Neural crest cell (in vitro differentiated cells): ENCODE data around the gene NMUR1. TPM values are rescaled to one million over a fixed set of nuclear protein-coding genes. Genes with fewer than 3 reads are reported as not detected.

ENCODE experiments used
- DNase-seq: peaks from one replicate; pipeline ENCODE4 v3.0.0; 2021; ENCODE audit warnings: low read depth, mixed read lengths, low spot score
- H3K27ac Mint-ChIP-seq: one replicate; pipeline ENCODE4 v1.8.0; 2021; ENCODE audit warnings: mild to moderate bottlenecking, mixed read lengths; ENCODE audit not compliant: unreplicated experiment
- H3K27me3 Mint-ChIP-seq: 2 replicates; pipeline ENCODE4 v1.8.0; 2021; ENCODE audit warnings: low read depth, mild to moderate bottlenecking, mixed read lengths
- H3K36me3 Mint-ChIP-seq: 2 replicates; pipeline ENCODE4 v1.8.0; 2021; ENCODE audit warnings: low read depth, mild to moderate bottlenecking, mixed read lengths
- H3K4me1 Mint-ChIP-seq: 2 replicates; pipeline ENCODE4 v1.8.0; 2021; ENCODE audit warnings: mixed read lengths
- H3K4me3 Mint-ChIP-seq: one replicate; pipeline ENCODE4 v1.8.0; 2021; ENCODE audit warnings: mild to moderate bottlenecking, mixed read lengths
- H3K9me3 Mint-ChIP-seq: 2 replicates; pipeline ENCODE4 v1.8.0; 2021; ENCODE audit warnings: mixed read lengths
- CTCF ChIP-seq: fragments of 200-600 bp; sonication (generic); conservative IDR thresholded peaks from 2 replicates; pipeline ENCODE4 v1.5.0; 2021; ENCODE audit warnings: antibody characterized with exemption, mild to moderate bottlenecking
- total RNA-seq: library from RNA; stranded (reverse); gene quantifications from 2 replicates; pipeline ENCODE4 v1.2.1, GENCODE V29; 2021

The NMUR1 gene
- total RNA-seq, 1 donor from 2014 or later: not detected

GRCh38 chr2:231514951-231515297, 15.3 kb downstream of the NMUR1 start:
- Mint-ChIP-seq H3K36me3 (no peaks in the 10 kb centered on the region), H3K27ac (peak overlapping the region; percentile 99), H3K4me1 (peaks cover 33% of the 10 kb centered on the region), H3K27me3 (peaks cover 2% of the 10 kb centered on the region), H3K9me3 (no peaks in the 10 kb centered on the region), H3K4me3 (peak overlapping the region; percentile 98)
- no peak for TF ChIP-seq CTCF
- no peak for DNase-seq

- Mint-ChIP-seq H3K36me3 (no peaks in the 10 kb centered on the region), H3K4me1 (peaks cover 33% of the 10 kb centered on the region), H3K9me3 (no peaks in the 10 kb centered on the region), H3K27ac (peak overlapping the region; percentile 99), H3K4me3 (peak overlapping the region; percentile 98), H3K27me3 (peaks cover 2% of the 10 kb centered on the region)
- no peak for TF ChIP-seq CTCF
- DNase-seq: peak; percentile 96
These were observed 15.9 kb downstream of the NMUR1 start for GRCh38 chr2:231514225-231514950.

GRCh38 chr2:231513746-231514224, 16.5 kb downstream of the NMUR1 start:
- Mint-ChIP-seq H3K9me3 (no peaks in the 10 kb centered on the region), H3K27me3 (peaks cover 2% of the 10 kb centered on the region), H3K4me1 (peaks cover 33% of the 10 kb centered on the region), H3K4me3 (peak overlapping the region; percentile 98), H3K27ac (peak overlapping the region; percentile 99), H3K36me3 (peaks cover 3% of the 10 kb centered on the region)
- no peak for DNase-seq
- no peak for TF ChIP-seq CTCF

- H3K4me1 Mint-ChIP-seq: peaks cover 30% of the 10 kb centered on the region
- no peaks in the 10 kb centered on the region for H3K9me3 Mint-ChIP-seq
- peak overlapping the region; percentile 75 for H3K27ac Mint-ChIP-seq
- peak; percentile 23 for DNase-seq
- peaks cover under 1% of the 10 kb centered on the region for H3K27me3 Mint-ChIP-seq
- H3K36me3 Mint-ChIP-seq: peaks cover 3% of the 10 kb centered on the region
- no peak for TF ChIP-seq CTCF
- H3K4me3 Mint-ChIP-seq: peak overlapping the region; percentile 93
These were observed 18.0 kb downstream of the NMUR1 start for GRCh38 chr2:231512222-231512621.

GRCh38 chr2:231503766-231504165, 26.5 kb downstream of the NMUR1 start:
- Mint-ChIP-seq H3K27ac (no peak overlapping the region), H3K9me3 (no peaks in the 10 kb centered on the region), H3K4me1 (no peaks in the 10 kb centered on the region), H3K36me3 (no peaks in the 10 kb centered on the region), H3K4me3 (no peak overlapping the region), H3K27me3 (no peaks in the 10 kb centered on the region)
- no peak for TF ChIP-seq CTCF
- DNase-seq: no peak
